Activated gamma-delta T cell treated with Interleukin-2 at 50 U/mL for 16 hours (primary cell): ENCODE measurements around the gene TMEM108.

ENCODE experiments used
- DNase-seq: peaks from one replicate; pipeline ENCODE4 v3.0.0-alpha.2; 2020

TMEM108 gene

DNA sequence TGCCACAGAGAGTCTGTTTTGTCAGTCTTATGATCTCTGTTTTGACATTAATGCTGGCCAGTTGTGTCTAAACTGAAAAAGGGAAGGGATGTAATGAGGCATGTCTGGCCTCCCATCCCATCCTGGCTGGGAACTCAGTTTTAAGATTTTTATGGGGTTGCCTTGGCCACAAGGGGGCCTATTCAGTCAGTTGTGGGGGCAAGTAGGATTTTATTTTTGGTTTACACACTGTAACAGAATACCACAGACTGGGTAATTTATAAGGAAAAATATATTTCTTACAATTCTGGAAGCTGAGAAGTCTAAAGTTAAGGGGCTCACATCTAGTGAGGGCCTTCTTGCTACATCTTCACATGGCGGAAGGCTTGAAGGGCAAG is 129.8 kb downstream of the TMEM108 start:
- no peak for DNase-seq

DNA sequence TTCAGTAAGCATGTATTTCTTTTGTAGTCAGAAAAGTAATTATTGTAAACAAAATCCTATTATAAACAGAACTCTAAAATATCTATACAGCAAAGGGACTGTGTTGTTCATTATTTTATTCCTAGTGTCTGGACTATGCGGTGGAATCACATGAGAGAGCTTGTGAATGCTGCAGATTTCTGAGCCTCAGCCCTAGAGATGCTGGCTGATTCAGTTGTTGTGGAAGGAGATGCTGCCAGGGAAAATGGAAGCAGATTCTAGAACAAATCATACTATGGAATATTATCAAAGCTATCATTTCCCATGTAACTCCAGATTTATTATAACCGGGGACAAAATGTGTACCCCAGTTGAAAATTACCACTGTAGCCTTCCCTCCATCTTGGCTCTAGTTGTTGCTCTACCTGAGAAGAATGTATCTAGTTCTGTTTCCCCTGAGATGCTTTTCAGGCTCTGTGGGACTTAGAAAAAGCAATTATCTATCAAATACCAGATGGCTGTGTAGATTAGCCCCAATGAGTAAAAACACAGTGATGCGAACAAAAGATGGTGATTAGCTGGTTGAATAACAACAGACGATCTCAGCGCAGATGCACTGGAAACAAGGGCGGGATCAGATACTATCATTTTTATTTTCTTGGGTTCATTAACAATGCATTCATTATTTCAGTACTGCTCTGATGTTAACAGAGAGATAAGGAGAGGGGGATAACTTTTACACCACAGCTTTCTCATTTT is 131.3 kb downstream of the TMEM108 start:
- no peak for DNase-seq

DNA sequence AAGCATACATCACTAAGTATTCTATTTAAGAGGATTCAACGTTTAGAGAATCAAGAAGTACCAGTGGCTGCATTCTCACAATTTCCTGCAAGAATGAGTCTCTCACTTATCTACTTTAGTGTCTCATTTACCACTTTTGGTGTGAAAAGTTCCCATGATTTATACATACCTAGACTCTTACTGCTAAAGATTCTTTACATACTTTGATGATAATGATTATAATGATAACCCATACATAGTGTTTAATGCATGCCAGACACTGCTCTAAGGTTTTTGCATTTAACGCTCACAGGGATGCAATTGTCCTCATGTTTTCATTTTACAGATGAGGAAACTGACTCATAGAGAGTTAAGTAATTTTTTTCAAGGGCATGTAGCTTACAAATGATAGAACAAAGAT is 133.6 kb downstream of the TMEM108 start:
- no peak for DNase-seq

DNA sequence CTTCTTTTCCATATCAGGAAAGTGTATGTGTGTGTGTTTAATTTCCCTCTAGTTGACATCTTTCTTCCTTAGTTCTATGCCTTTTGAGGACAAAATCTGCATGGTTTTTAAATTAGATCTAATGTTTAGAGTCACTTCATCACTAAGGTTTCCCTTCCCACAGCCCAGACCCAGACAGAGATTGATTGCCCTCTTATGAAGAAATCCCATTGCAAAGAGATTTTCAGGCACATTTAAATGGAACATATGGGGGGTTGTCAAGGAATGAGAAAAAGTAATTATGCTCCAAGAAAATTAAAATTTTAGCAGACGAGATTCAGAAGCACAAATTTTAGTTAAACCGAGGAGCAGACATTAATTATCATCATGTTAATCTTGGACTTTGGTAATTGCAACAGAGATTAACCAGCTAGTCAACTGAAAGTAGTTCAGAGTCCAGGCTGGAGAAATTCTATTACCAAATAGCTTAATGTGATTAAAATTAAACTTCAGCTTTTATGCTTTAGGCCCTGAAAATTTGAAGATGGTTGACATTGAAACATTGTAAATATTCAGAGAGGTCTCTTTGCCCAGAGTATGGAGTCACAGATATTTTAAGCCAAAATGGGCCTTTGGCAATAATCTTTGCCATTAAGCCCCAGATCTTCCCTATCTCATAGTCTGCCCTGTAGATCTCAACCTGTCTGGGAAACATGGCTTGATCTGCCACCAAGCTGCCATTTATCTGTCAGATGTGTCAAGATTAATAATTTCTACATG is 143.4 kb downstream of the TMEM108 start:
- no peak for DNase-seq

DNA sequence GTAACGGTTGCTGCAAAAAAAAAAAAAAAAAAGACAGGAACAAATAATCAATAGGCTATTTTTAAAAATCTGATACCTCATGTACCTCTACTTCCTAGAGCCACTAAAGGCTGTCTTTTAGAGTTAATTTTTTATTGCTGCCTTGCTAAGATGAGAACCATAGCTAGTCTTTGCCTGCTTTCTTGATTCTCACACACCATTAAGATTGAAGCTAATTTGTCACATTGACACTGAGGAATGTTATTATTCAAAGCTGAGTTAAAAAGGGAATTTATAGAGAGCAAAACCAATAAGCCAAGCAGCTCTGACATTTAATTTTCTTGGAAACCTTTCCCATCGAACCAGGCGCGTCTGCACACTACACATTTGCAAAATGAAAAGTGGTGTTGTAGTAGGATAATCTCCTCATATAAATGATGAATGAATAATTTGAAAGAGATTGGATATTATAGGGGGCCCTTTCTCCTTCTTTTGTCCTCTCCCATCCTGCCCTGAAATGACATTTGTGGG is 149.7 kb downstream of the TMEM108 start:
- no peak for DNase-seq

DNA sequence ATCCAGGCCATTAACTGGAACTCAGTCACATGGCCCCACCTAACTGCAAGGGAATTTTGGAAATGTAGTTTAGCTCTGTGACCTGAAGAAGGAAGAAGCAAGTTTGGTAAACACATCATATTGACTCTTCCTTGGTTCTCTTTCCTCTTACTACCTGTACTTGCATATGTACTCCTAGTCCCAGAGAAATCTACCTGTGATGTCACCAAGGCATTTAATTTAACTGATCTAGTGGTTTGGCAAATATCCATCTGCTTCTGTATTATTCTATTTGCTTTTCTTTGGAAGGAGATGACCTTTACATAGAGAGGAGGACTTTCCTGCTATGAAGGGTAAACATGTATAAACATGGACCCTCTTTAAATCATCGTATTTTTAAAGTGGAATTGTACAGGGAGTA is 150.8 kb downstream of the TMEM108 start:
- no peak for DNase-seq

DNA sequence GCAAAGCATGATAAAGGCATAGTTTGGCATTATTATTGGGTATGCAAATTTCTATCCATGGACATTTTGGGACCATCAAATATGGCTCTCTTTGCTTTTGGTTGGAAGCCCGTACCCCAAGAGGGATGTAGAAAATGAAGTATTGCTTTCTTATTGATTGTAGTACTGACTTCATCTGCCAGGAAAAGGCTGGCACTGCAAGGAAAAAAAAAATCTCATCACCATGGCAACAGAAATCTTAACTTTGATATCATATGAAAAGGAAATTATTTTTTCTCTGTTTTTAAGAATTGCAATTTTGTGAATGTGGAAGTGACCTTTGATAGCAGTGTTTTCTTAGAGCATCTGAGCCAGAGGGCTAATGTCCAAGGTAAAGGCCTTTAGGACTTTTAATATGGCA is 151.7 kb downstream of the TMEM108 start:
- no peak for DNase-seq

DNA sequence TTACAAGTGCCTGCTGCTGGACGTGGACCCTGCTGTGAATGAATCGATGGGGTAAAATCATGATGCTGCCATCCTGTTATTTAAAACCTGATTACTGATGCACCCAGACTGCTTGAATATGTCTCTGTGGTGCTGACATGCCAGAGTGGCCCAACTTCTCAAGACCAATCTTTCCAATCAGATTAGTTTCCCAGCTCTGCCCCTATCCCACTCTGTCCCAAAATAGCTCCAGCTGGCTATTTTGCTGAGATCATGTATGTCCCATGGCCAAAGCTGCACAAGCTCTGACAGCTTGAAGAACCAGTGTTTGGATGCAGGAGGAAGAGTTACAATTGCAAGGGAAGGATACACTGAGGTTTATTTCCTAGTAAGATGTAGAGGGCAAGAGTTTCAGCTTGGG is 153.6 kb downstream of the TMEM108 start:
- no peak for DNase-seq

DNA sequence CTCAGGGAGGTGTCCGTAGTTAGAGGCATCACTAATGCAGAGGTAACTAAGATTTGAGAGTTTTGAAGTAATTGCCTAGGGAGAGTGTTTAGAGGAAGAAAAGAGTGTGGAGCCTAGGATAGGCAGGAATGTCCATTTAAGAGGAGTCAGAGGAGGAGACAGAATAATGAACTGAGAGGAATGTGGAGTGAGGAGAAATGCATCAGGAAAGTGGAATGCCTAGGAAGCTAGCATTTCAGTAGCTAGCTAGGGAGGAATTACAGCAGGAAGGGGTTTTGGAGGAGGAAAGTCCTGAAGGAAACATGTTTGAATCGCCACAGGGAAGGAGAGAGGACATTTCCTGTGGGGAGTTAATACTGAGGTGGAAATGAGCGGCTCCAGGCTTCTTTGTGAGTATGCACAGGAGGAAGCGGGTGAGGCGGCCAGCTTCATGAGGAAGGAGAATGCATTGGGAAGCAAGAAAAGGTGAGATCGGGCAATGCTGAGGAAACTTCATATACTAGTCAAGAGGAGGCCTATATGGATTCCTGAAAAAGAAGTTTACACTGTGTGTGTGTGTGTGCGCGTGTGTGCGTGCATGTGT is 154.3 kb downstream of the TMEM108 start:
- DNase-seq = no peak

DNA sequence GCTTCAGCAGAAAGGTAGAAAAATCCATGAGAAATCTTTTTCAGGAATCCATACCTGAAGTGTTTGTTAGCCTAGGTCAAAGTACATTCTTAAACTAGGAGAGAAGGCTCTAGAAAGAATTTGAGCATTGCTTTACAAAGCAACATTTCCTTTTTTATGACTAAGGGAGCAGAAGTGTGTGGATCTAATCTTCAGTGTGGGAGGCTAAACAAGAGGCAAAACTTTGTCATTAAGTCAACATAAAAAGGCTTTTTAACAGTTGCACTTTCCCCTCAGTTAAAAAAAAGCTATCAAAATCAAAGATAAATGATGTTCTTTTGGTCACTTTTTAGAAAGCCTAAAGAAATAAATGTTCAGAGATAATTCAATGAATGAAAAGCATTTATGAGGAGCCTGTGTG is 154.8 kb downstream of the TMEM108 start:
- DNase-seq = no peak

DNA sequence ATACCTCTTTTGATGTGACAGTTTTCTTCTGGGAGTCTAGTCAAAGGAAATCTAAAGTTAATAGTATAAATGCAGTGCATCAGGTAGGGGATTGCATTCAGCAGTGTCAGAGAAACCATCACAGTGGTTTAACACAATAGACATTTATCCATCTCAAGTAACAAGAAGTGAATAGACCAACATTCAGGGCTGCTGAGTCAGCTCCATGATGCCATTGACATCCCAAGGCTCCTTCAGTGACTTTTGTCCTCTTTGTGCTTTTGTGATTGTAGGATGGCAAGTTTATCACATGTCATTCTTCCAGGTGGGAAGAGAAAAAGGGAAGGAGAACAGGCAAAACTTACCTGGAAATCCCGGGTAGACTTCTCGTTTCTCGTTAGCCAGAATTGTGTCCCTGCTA is 158.3 kb downstream of the TMEM108 start:
- DNase-seq = no peak

DNA sequence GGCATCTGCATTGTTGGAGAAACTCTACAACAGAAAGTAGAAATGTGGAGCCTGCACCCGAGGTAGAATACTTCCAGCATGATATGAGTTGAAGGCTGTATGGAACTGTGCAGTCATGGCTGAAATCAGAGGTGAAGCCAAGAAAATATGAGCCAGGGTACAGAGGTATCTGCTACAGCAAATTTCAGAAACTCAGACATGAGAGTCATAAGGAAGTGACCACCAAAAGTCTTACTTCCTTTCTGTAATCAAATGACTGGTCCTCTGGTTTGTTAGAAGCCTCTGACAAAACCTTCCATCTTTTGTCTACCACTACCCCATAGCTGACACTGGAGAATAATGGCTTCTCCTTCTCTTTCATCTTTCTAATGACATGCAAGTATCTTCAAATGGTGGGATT is 159.4 kb downstream of the TMEM108 start:
- no peak for DNase-seq

DNA sequence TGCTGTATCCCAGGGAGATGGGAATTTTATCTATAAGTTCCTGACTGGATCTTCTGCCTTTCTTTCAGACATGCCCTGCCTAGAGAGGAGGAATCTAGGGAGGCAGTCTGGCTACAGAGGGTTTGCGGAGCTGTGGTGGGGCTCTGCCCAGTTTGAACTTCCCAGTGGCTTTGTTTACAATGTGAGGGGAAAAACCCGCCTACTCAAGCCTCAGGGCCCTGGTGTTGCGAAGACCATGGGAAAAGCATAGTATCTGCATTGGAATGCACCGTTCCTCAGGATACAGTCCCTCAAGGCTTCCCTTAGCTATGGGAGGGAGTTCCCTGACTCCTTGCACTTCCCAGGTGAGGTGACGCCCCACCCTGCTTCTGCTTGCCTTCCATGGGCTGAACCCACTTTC is 168.7 kb downstream of the TMEM108 start:
- DNase-seq = no peak

DNA sequence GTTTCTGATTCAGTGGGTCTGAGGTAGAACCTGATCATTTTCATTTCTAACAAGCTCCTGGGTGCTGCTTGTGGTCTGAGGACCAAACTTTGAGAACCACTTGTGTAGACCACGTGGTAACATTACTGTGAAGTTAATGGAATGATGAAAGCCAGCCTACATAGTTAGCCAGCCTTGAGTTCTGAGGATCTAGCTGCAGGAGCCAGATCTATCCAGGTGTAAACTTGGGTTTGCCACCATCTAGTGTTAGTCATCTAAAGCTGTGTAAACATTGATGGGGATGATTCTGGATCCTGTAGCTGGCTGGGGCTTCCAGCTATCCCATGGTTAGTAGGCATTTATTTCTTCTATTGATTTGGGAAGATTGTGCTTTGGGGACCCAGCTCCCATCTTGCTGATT is 170.0 kb downstream of the TMEM108 start:
- DNase-seq = no peak

DNA sequence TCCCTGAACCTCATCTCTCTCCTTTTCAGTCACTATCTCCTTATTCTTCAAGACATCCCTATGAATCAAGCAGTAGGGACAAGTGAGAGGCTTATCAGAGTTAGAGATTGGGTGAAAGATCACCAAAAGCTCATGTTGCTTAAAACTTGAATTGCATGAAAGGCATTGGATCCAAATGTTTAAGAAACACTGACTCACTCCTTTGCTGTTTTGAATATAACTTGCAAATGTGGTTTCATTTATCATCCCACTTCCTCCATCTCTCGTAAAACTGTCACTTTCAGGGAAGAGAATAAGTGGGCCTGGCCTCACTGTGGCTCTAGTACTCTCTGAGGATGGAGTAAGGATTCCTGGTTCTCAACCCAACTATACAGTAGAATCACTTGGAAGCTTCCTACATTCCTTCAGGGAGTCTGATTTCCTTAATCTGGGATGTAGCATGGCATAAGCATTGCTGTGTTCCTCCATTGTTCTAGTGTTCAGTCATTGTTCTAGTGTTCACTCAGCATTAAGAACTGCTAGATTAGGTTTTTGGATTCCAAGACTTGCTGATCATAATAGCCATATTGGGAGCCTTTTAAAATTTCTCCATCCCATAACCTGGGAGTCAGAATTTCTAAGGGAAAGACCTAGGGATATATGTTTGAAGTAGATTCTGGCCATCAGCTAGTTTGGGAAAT is 171.8 kb downstream of the TMEM108 start:
- no peak for DNase-seq

DNA sequence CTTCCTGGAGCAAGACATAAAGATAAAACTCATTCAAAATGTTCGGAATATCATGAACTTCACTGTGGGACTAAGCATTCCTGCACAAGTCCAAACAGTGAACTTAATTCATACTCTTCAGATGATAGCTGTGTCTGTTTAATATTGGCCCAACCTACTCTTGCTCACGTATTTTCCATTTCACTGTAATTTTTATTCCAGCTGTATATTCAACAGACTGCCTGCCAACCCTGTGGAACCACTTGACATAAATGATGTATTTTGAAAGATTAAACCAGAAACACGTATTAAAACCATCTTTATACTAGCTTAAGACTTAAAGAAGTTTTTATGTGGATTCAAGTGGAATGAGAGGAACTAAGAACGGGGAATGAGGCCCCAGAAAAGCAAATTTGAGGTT is 172.5 kb downstream of the TMEM108 start:
- no peak for DNase-seq

DNA sequence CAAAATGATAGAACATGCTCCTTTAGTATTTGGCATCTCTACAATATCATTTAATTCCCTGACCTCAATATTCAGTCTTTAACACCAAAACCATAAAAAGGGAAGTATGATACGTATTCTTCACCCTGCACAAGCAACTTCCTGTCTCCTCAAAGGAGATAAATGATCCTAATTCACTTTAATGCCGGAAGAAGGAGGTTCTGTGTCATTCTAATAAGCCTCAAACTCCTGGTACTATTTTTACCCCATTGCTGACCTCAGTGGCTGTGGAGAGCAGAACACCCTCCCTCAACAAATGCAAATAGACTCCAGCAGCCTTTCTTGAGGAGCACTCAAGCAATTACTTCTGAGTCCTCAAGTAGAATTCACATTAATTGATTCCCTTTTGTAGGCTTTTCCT is 173.3 kb downstream of the TMEM108 start:
- no peak for DNase-seq

DNA sequence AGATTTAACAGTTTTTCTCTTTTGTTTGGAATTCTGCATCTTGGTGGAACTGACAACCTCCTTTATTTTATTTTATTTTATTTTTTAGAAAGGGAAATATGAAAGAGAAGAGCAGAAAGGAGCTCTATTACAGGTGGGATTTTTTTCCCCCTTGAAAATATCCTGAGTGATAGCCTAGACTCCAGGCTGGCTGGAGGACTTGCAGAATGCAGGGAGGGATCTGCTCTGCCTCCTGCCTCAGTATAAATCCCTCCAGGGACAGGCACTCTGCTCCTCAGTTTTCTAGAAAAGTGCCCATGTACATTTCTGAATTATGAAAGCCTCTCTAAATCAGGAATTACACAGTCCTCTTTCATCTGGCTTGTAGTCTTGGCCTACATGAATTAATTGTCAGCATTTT is 173.7 kb downstream of the TMEM108 start:
- DNase-seq = no peak

DNA sequence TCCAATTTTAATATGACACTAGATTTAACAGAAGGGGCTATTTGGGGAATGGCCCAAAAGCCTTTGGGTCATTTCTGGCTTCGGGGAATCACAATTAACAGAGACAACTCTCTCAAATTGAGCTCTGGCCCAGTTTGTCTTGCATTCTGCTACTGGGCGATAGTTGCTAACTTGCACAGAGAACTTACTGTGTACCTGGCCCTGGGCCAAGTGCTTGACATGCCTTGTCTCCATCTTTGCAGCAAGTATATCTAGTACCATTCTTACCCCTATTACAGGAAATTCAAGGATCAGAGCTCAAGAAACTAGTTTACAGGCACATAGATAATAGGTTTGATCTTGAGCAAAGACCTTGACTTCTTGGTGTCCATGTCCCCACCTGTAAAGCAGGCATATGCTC is 175.7 kb downstream of the TMEM108 start:
- no peak for DNase-seq

DNA sequence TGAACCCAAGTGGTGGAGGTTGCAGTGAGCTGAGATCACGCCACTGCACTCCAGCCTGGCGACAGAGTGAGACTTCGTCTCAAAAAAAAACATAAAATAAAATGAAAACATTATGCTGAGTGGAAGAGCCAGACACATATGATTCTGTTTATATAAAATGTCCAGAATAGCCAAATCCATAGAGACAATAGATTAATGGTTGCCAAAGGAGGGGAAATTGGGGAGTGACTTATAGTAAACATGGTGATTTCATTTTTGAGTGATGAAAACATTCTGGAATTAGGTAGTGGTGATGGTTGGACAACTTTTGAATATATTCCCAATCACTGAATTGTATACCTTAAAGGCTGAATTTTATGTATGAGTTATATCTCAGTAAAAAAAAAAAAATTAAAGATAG is 189.6 kb downstream of the TMEM108 start:
- DNase-seq = no peak

DNA sequence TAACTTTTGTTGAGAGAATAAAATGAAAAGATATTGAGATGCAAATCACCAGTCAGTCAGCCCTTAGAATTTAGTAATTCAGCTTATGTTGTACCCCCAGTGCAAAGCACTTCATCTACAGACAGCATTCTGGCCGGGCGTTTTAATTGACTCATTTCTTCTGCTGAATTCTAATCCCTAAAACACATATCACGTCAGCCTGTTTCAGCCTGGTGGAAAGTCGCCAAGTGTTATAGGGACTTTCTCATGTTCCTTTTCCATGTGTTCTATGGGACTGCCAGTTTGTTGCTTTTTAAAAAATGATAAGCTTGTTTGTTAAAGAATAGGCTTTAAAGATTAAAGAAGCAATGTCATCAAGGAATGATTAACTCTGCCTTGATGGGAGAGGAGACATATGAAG is 192.0 kb downstream of the TMEM108 start:
- no peak for DNase-seq

DNA sequence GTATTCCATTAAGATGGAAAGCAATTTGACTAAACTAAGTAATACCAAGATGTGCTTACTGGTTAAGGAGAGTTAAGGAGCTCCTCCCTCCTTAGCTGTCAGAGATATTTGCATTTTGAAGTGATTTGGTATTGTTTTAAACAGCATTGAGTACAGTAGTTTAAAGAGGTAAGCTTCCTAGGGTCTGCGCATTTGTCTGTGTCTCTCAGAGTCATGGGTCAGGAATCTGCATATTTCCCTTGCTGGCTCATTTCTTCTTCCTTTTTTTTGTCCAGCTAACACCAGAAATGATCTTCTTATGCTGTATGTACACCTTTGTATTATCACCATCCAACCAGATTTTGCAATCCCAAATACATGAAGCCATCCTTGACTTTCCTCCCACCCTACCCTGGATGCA is 198.7 kb downstream of the TMEM108 start:
- DNase-seq = no peak

DNA sequence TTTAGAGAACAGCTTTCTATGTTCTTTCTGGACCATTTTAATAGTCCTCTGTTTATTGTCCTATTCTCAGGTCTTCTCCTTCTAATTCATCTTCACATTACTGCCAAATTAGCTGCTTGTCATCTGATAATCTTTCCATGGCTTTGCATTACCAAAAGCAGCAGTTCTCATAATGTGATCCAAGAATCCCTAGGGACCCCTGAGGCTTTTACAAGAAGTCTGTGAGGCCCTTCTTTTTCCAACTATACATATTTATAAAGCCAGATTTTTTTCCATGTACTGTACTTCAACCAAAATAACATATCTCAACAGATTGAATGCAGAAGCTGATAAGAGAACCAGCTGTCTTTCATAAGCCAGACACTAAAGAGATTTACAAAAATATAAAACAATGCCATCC is 199.2 kb downstream of the TMEM108 start:
- DNase-seq = no peak

DNA sequence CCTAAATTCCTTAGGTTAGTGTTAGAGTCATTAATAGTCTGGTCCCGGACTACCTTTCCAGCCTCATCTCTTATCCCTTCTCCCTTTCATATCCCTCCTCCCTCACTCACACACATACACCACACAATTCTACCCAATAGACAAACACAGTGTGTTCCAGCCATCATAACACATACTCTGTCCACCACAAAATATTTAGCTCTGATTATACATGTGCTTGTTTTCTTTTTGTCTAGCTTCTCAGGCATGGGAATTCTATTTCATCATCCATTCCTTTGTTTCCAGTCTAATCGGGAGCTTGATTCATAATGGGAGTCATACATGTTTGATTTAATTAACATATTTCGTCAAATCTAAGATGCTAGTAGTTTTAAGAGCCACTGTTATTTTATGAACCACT is 199.8 kb downstream of the TMEM108 start:
- no peak for DNase-seq
